Thoracic aorta (tissue), 2 donors: ENCODE data around the gene KLRD1. TPM values are rescaled to one million over a fixed set of nuclear protein-coding genes. Genes with fewer than 3 reads are reported as not detected.

Experiments used
- ATAC-seq: fragments of 150-250 bp; one replicate; pipeline ENCODE4 v1.8.0; 2017; ENCODE audit warnings: low read depth; ENCODE audit not compliant: insufficient number of reproducible peaks, low FRiP score
- DNase-seq: peaks from one replicate; pipeline ENCODE4 v3.0.0-alpha.2; 2020; ENCODE audit warnings: low spot score
- H3K27ac ChIP-seq, 2 donors: fragments of 200-600 bp; sonication (generic); 1 replicate in 1 of 2; 2 replicates in 1 of 2; pipeline ENCODE4 v1.5.1; 2016; ENCODE audit warnings: mild to moderate bottlenecking in 2 of 2, moderate library complexity in 2 of 2
- H3K27me3 ChIP-seq: fragments of 200-600 bp; sonication (generic); replicated peaks from 2 replicates; pipeline ENCODE4 v1.6.0; 2016; ENCODE audit warnings: mild to moderate bottlenecking; ENCODE audit not compliant: insufficient read depth
- H3K36me3 ChIP-seq: fragments of 200-600 bp; sonication (generic); one replicate; pipeline ENCODE4 v1.5.1; 2016
- H3K4me1 ChIP-seq, 2 donors: fragments of 200-600 bp; sonication (generic); 1 replicate in 1 of 2; 2 replicates in 1 of 2; pipeline versions ENCODE4 v1.5.1 to v1.6.0; 2016; ENCODE audit warnings: low read depth in 2 of 2, mild to moderate bottlenecking in 1 of 2; ENCODE audit not compliant: control insufficient read depth in 1 of 2
- H3K4me3 ChIP-seq: fragments of 200-600 bp; sonication (generic); 2 replicates; pipeline ENCODE4 v1.5.1; 2016; ENCODE audit warnings: mild to moderate bottlenecking
- H3K9me3 ChIP-seq: fragments of 200-600 bp; sonication (generic); 2 replicates; pipeline ENCODE4 v1.5.1; 2016
- CTCF ChIP-seq: fragments of 200-600 bp; sonication (generic); IDR thresholded peaks from one replicate; pipeline ENCODE4 v1.5.1; 2019; ENCODE audit warnings: antibody characterized with exemption
- total RNA-seq, 2 donors: library from RNA; depleted of rRNA; stranded (reverse); fragments of >200 nt; gene quantifications; one replicate each; pipeline versions ENCODE4 v1.1.0 to v1.2.3, GENCODE V29; 2016

Gene KLRD1
- total RNA-seq, 2 donors from 2014 or later = 1.9 to 13.0 TPM

- TF ChIP-seq CTCF = no peak
- H3K4me1 ChIP-seq = no peaks in the 10 kb centered on the region
- ATAC-seq = no peak
These were observed 16.6 kb upstream of the KLRD1 start for GRCh38 chr12:10291030-10291429.

GRCh38 chr12:10293151-10293550 is 14.5 kb upstream of the KLRD1 start:
- TF ChIP-seq CTCF = no peak
- Histone ChIP-seq H3K4me1 (no peaks in the 10 kb centered on the region), H3K36me3 (no peaks in the 10 kb centered on the region), H3K9me3 (no peaks in the 10 kb centered on the region), H3K27ac (no peak overlapping the region), H3K4me3 (no peak overlapping the region), H3K27me3 (no peaks in the 10 kb centered on the region)
- DNase-seq (no peak), ATAC-seq (no peak)

More at GRCh38 chr12:10291030-10291429, 16.6 kb upstream of the KLRD1 start:
- Histone ChIP-seq H3K36me3 (no peaks in the 10 kb centered on the region), H3K9me3 (no peaks in the 10 kb centered on the region), H3K27me3 (no peaks in the 10 kb centered on the region), H3K4me3 (no peak overlapping the region), H3K27ac (no peak overlapping the region)
- DNase-seq = no peak

GRCh38 chr12:10293570-10294227 is 14.0 kb upstream of the KLRD1 start:
- no peaks in the 10 kb centered on the region for H3K9me3 ChIP-seq
- H3K27ac ChIP-seq = no peak overlapping the region
- H3K4me1 ChIP-seq = no peaks in the 10 kb centered on the region
- H3K27me3 ChIP-seq = no peaks in the 10 kb centered on the region
- H3K36me3 ChIP-seq = no peaks in the 10 kb centered on the region
- no peak for TF ChIP-seq CTCF
- DNase-seq = no peak
- no peak overlapping the region for H3K4me3 ChIP-seq
- no peak for ATAC-seq

GRCh38 chr12:10301103-10301502 is 6.6 kb upstream of the KLRD1 start:
- ATAC-seq = no peak
- H3K27me3 ChIP-seq = no peaks in the 10 kb centered on the region
- no peaks in the 10 kb centered on the region for H3K9me3 ChIP-seq

GRCh38 chr12:10304161-10304574 is 3.5 kb upstream of the KLRD1 start:
- DNase-seq = no peak
- no peak overlapping the region for H3K4me3 ChIP-seq
- no peak for ATAC-seq
- H3K27me3 ChIP-seq = no peaks in the 10 kb centered on the region
- H3K27ac ChIP-seq = no peak overlapping the region
- no peaks in the 10 kb centered on the region for H3K9me3 ChIP-seq
- no peak for TF ChIP-seq CTCF
- no peaks in the 10 kb centered on the region for H3K4me1 ChIP-seq
- H3K36me3 ChIP-seq = no peaks in the 10 kb centered on the region

More at GRCh38 chr12:10301103-10301502, 6.6 kb upstream of the KLRD1 start:
- no peak for TF ChIP-seq CTCF
- H3K27ac ChIP-seq = no peak overlapping the region
- no peaks in the 10 kb centered on the region for H3K4me1 ChIP-seq
- no peak overlapping the region for H3K4me3 ChIP-seq
- no peaks in the 10 kb centered on the region for H3K36me3 ChIP-seq
- DNase-seq = no peak
